ENCODE data around the gene MYH8.

MYH8 gene

GRCh38 chr17:10385871-10386270 lies 35.9 kb downstream of the MYH8 start:
- DNase-seq: no peak
- intact Hi-C loops (cut with DNase I): no loop called here

- intact Hi-C loops (cut with DNase I): no loop called here
- no peak for DNase-seq
Measured at GRCh38 chr17:10384175-10384574, 37.6 kb downstream of the MYH8 start.

DNA sequence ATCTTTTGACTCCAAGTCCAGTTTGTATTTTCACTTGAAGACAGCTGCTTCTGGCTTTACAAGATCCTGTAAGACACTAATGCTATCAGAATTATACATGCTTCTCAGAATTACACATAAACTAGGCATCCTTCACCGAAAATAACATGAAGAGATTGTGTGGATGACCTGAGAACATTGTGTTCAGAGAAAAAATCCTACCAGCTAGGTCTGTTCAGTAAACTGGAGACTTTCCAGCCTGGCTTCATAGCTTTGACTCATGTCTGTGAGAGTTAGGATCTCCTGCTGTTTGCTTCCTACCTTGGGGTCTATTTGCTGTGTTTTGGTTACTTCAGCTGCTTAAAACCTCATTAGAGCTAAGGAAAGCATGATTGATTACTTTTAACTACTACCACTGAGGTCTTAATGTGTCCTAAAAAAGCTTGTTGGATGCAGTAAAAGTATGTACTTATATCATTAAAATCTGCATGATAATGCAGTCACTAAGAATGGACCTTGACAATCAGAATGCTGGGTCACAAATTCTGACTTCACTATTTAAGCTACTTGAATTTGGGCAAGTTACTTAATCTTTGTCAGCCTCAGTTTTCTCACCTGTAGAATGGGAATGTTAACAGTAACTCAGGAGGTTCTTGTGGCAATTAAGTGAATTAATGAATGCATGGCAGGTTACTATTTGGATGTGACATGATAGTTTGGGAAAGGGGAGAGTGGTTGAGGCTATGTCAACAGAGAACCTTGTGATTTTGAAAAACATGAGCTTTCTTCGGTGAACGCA lies 40.9 kb downstream of the MYH8 start:
- intact Hi-C loops (cut with DNase I): no loop called here
- DNase-seq: no peak

GRCh38 chr17:10372906-10373305 lies 48.8 kb downstream of the MYH8 start, which contains the start of gene MYH13:
TSS of gene MYH13 (minus strand) at chr17:10373006. CDS start at chr17:10364530, 8,476 bp downstream.
- intact Hi-C loops (cut with DNase I): no loop called here

GRCh38 chr17:10370016-10370608 lies 51.6 kb downstream of the MYH8 start:
- DNase-seq: no peak
- intact Hi-C loops (cut with DNase I): no loop called here

More at GRCh38 chr17:10372906-10373305, 48.8 kb downstream of the MYH8 start, which contains the start of gene MYH13:
- DNase-seq: no peak

DNA sequence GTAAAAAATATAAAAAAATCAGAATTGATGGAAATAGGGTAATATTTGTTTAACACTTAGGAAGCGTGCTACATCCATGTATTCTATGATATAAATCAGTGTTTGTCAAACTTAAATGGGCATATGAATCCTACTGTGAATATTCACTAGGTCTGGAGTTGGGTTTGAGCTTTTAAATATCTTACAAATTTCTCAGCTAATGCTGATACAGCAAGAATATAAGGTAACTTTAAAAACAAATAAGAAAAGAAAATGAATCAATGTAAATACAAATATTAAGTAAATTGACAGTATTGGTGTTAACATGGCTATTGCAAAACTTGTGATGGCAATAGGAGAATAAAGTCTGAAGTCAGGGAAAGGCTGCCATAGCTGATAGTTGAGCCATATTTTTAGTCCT lies 52.5 kb downstream of the MYH8 start:
- intact Hi-C loops (cut with DNase I): no loop called here
- DNase-seq: no peak

- DNase-seq: no peak
- intact Hi-C loops (cut with DNase I): no loop called here
Measured at GRCh38 chr17:10368561-10368960, 53.2 kb downstream of the MYH8 start.

DNA sequence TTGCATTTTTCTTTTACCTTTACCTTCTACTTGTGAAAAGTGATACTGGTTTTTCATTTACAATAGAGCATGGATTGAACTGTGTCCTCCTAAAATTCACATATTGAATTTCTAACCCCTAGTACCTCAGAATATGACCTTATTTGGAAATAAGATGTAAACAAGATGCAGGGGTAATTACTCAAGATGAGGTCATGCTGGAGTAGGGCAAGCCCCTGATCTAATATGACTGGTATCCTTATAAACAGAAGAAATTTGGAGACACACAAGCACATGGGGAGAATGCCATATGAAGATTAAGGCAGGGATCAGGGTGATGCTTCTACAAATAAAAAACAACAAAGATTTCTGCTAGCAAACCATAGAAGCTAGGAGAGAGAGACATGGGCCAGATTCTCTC lies 61.2 kb downstream of the MYH8 start:
- intact Hi-C loops (cut with DNase I): no loop called here
- no peak for DNase-seq

DNA sequence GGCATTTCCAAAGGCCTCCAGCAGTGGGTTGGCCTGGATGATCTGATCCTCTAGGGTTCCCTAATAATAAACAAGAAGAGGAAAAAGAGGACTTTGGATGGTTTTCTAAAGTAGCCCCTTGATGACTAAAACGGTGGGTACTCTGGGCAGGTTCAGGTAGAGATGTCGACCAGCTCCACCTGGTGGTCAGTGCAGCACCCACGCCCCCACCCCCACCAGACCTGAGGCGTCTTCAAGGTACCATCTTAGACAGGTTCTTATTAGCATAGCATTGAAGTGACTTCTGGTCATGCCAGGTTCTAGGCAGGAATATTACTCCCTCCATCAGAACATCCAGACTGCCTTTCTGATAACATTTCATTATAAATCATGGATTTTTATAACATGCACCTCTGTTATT lies 64.0 kb downstream of the MYH8 start:
- intact Hi-C loops (cut with DNase I): no loop called here

DNA sequence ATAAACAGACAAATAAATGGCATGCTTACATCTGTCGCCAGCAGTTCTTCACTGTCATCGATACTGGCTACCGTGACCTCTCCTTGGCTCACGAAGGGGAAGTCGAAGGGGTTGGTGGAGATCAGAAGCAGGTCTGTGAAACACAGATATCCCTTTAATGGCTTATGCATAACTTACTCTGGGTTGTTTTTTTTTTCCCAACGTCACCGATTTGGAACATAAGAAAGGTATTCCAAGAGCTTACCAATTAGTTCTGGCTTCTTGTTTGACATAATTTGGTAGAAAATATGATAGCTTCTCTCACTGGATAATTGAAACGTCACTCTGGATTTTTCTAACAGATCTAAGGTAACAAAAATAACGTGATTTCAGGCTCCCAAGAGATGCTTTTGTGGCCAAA lies 67.1 kb downstream of the MYH8 start:
- intact Hi-C loops (cut with DNase I): no loop called here
- no peak for DNase-seq

More for the DNA sequence above, 64.0 kb downstream of the MYH8 start:
- DNase-seq: no peak

DNA sequence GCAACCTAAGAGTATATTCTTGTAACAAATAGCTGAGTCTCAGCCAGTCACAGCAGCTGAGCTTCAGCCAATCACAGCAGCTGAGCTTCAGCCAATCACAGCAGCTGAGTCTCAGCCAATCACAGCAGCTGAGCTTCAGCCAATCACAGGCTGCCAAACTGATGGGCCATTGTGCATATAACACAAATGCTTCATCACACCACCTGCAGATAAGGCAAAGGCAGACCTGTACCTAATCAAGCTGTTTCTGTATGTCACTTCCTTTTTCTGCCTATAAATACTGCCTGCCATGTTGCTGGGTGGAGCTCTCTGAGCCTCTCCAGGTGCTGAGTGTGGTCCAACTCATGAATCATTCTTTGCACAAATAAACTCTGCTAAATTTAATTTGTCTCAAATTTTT lies 68.9 kb downstream of the MYH8 start:
- intact Hi-C loops (cut with DNase I): no loop called here
- no peak for DNase-seq

DNA sequence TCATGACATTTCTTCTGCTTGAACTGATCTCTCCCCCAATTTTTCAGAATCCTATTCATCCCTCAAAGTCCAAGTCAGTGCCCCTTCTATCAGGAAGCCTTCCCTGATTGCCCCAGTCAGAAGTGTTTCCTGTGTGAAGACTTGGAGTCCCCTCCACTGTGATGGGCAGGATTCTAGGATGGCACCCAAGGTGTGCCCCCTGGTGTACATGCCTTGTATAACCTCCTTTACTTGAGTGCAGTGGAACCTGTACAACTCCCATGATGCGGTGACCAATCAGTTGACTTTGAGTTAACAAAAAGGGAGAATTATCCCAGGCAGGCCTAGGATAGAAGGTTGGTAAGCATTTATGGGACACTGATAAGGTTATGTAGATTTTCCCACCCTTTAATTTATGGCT lies 72.3 kb downstream of the MYH8 start:
- no peak for DNase-seq
- intact Hi-C loops (cut with DNase I): no loop called here

GRCh38 chr17:10344816-10345215 lies 76.9 kb downstream of the MYH8 start:
- intact Hi-C loops (cut with DNase I): no loop called here
- no peak for DNase-seq

All from posterior cingulate gyrus (tissue), 11 donors.